HL-60 (cell line): ENCODE measurements around the gene CACNA1S.

Experiments used
- DNase-seq, 2 experiments: peaks; one replicate each; pipeline ENCODE4 v3.0.0-alpha.2; 2010 to 2020; ENCODE audit warnings: low read depth in 1 of 2, low spot score in 1 of 2
- H3K27ac ChIP-seq: fragments of 250-450 bp; sonication (Bioruptor Pico); replicated peaks from 2 replicates; pipeline ENCODE4 v1.5.1; 2020; ENCODE audit warnings: mild to moderate bottlenecking, moderate library complexity
- H3K27me3 ChIP-seq: fragments of 250-450 bp; sonication (Bioruptor Pico); 2 replicates; pipeline ENCODE4 v1.5.1; 2021; ENCODE audit warnings: mild to moderate bottlenecking, moderate library complexity; ENCODE audit not compliant: insufficient read depth, poor library complexity, severe bottlenecking
- H3K4me3 ChIP-seq: replicated peaks from 2 replicates; pipeline ENCODE4 v1.5.1; 2011; ENCODE audit warnings: mild to moderate bottlenecking, control low read depth, low read length; ENCODE audit not compliant: insufficient read depth
- CTCF ChIP-seq: IDR thresholded peaks from one replicate; pipeline ENCODE4 v1.5.1; 2011; ENCODE audit warnings: low read length, control low read depth, inconsistent platforms; ENCODE audit not compliant: insufficient read depth
- GABPA ChIP-seq: IDR thresholded peaks from 2 replicates; pipeline ENCODE4 v1.6.1; 2012; ENCODE audit warnings: low read depth
- POLR2AphosphoS5 ChIP-seq: IDR thresholded peaks from 2 replicates; pipeline ENCODE4 v1.6.1; 2012; ENCODE audit warnings: low read depth
- SPI1 ChIP-seq: IDR thresholded peaks from 2 replicates; pipeline ENCODE4 v1.6.1; 2012; ENCODE audit warnings: low read depth, mild to moderate bottlenecking, borderline replicate concordance
- TF ChIP-seq, protein P1 (sequence below): IDR thresholded peaks from 2 replicates; pipeline ENCODE4 v1.6.1; 2012; ENCODE audit warnings: low read depth; ENCODE audit not compliant: insufficient replicate concordance

Gene CACNA1S

GRCh38 chr1:201077116-201077515 is 35.1 kb downstream of the CACNA1S start:
- TF ChIP-seq CTCF: no peak
- TF ChIP-seq, protein P1, sequence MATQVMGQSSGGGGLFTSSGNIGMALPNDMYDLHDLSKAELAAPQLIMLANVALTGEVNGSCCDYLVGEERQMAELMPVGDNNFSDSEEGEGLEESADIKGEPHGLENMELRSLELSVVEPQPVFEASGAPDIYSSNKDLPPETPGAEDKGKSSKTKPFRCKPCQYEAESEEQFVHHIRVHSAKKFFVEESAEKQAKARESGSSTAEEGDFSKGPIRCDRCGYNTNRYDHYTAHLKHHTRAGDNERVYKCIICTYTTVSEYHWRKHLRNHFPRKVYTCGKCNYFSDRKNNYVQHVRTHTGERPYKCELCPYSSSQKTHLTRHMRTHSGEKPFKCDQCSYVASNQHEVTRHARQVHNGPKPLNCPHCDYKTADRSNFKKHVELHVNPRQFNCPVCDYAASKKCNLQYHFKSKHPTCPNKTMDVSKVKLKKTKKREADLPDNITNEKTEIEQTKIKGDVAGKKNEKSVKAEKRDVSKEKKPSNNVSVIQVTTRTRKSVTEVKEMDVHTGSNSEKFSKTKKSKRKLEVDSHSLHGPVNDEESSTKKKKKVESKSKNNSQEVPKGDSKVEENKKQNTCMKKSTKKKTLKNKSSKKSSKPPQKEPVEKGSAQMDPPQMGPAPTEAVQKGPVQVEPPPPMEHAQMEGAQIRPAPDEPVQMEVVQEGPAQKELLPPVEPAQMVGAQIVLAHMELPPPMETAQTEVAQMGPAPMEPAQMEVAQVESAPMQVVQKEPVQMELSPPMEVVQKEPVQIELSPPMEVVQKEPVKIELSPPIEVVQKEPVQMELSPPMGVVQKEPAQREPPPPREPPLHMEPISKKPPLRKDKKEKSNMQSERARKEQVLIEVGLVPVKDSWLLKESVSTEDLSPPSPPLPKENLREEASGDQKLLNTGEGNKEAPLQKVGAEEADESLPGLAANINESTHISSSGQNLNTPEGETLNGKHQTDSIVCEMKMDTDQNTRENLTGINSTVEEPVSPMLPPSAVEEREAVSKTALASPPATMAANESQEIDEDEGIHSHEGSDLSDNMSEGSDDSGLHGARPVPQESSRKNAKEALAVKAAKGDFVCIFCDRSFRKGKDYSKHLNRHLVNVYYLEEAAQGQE: no peak
- no peak for TF ChIP-seq SPI1
- no peak for TF ChIP-seq GABPA
- no peak for TF ChIP-seq POLR2AphosphoS5
- no peak overlapping the region for H3K27ac ChIP-seq
- no peak for DNase-seq
- H3K4me3 ChIP-seq: no peak overlapping the region
- no peaks in the 10 kb centered on the region for H3K27me3 ChIP-seq

DNA sequence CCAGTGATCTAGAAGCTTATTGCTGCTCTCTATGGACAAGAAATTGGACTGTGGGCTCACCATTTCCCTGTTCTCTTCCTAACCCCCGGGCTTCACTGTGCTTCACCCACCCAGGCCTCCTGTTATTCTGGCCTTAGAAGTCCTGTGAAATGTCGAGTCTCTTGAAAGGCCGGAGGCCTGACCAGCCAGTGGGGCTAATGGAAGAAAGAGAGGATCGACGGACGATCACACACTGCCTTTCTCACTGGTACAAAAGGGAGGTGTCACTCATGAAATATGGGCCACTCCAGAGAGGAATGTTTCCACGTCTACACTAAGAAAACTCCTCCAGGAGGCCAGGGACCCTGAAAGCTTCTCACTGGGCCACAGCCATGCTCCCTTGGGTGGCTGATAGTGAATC is 36.1 kb downstream of the CACNA1S start:
- no peaks in the 10 kb centered on the region for H3K27me3 ChIP-seq
- no peak overlapping the region for H3K27ac ChIP-seq
- no peak overlapping the region for H3K4me3 ChIP-seq
- TF ChIP-seq POLR2AphosphoS5: no peak
- TF ChIP-seq, protein P1: no peak
- no peak for TF ChIP-seq GABPA
- TF ChIP-seq CTCF: no peak
- no peak for TF ChIP-seq SPI1
- no peak for DNase-seq

- Histone ChIP-seq H3K27ac (no peak overlapping the region), H3K27me3 (peaks cover 2% of the 10 kb centered on the region), H3K4me3 (no peak overlapping the region)
- no peak for DNase-seq
- TF ChIP-seq GABPA (no peak), POLR2AphosphoS5 (no peak), CTCF (no peak), SPI1 (no peak)
- TF ChIP-seq, protein P1: no peak
Measured at GRCh38 chr1:201074018-201074417, 38.2 kb downstream of the CACNA1S start.
